HG03565 (cell line): ENCODE data around the gene LRRC57.
A peak's percentile ranks its signal among the peaks of the same experiment; 100 is the strongest.

Experiments used
- ATAC-seq: cut with Tn5 transposase; IDR thresholded peaks from one replicate; pipeline ENCODE4 v1.9.1; 2021; ENCODE audit warnings: mild to moderate bottlenecking, moderate library complexity; ENCODE audit not compliant: unreplicated experiment

Gene LRRC57

GRCh38 chr15:42493679-42494078, 54.9 kb downstream of the LRRC57 start:
- no peak for ATAC-seq

GRCh38 chr15:42491539-42492225, 56.9 kb downstream of the LRRC57 start:
- ATAC-seq: no peak

GRCh38 chr15:42490671-42491538, 57.7 kb downstream of the LRRC57 start, which contains the start of gene ZNF106:
ZNF106 (minus strand) TSS chr15:42491141; CDS start chr15:42472289, 18,852 bp downstream.
- ATAC-seq: peak; percentile 50

DNA sequence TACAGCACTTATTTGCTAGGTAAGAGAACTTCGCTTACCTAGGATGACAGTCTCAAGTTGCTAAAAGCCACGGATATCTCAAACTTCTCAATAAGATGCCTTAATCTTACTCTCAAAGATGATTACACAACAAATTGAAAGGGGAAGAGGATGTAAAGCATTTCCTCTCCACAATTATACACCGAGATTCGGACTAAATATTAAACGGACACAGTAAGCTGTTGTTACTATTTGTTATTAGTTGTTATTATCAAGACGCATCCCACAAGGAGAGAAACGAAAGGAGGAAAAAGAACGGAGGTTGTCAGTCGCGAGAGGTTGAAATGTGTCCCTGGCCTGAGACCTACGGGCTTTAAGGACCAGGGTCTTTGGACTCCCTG, 58.3 kb downstream of the LRRC57 start:
- no peak for ATAC-seq
